ENCODE measurements around the gene TRAP1.

- TF ChIP-seq EZH2 (IDR thresholded peaks at IDR 0.05) (no peak), POLR2AphosphoS5 (IDR thresholded peaks at IDR 0.05; ENCODE audit: borderline replicate concordance, low read depth, low read length) (no peak)
Measured at GRCh38 chr16:3687792-3688191, 29.5 kb downstream of the TRAP1 start.
